ENCODE measurements around the gene ARRB1. TPM values are rescaled to one million over a fixed set of nuclear protein-coding genes. Genes with fewer than 3 reads are reported as not detected.

ARRB1 gene
- total RNA-seq, 1 experiment from 2014 or later = 90.1 TPM

DNA sequence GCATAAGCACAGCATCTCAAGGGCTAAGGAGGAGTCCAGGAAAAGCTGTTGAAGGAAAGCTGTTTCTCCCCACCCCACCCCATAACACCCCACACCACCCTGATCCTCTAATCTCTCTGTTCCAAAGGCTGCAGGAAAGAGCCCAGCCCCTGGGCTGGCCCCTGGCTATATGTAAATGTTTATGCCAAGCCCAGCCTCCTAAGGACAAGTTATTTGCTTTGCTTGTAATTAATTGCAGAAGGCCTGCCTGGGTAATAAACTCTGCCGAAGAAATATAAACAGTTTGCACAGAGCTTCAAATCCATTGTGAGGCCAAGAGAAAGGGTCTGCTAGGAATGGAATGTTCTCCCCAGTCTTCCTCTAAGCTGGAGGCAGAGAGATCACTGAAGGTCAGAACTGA lies 21.2 kb downstream of the ARRB1 start:
- POLR2A ChIA-PET = no interaction called here
- Mint-ChIP-seq H3K27me3 (ENCODE audit: low read depth) (no peaks in the 10 kb centered on the region), H3K27ac (peak overlapping the region; percentile 99), H3K4me3 (peak overlapping the region; percentile 14; the same call in 1 of the 2 replicates), H3K9me3 (peaks cover 3% of the 10 kb centered on the region; the same call in 1 of the 2 replicates), H3K4me1 (peaks cover 86% of the 10 kb centered on the region), H3K36me3 (peaks cover 6% of the 10 kb centered on the region)
- DNase-seq (ENCODE audit: low spot score) (no peak), ATAC-seq (no peak)
- CTCF ChIA-PET = interaction anchor here (1.2 to 3.5 kb wide), 7 partner anchors 10 to 95 kb away, joined by 4 to 16 read pairs (median 9); partner anchors contain the start of gene ARRB1
- TF ChIP-seq, protein P1, sequence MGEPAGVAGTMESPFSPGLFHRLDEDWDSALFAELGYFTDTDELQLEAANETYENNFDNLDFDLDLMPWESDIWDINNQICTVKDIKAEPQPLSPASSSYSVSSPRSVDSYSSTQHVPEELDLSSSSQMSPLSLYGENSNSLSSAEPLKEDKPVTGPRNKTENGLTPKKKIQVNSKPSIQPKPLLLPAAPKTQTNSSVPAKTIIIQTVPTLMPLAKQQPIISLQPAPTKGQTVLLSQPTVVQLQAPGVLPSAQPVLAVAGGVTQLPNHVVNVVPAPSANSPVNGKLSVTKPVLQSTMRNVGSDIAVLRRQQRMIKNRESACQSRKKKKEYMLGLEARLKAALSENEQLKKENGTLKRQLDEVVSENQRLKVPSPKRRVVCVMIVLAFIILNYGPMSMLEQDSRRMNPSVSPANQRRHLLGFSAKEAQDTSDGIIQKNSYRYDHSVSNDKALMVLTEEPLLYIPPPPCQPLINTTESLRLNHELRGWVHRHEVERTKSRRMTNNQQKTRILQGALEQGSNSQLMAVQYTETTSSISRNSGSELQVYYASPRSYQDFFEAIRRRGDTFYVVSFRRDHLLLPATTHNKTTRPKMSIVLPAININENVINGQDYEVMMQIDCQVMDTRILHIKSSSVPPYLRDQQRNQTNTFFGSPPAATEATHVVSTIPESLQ (CRISPR knock-in tag; IDR thresholded peaks at IDR 0.05) = no peak
- TF ChIP-seq CBFB (CRISPR knock-in tag; IDR thresholded peaks at IDR 0.05; ENCODE audit: low read depth) = no peak
- TF ChIP-seq ATF1 (CRISPR knock-in tag; IDR thresholded peaks at IDR 0.05) = no peak
- no peak for TF ChIP-seq MYBL2 (CRISPR knock-in tag; IDR thresholded peaks at IDR 0.05)
- TF ChIP-seq, protein P2, sequence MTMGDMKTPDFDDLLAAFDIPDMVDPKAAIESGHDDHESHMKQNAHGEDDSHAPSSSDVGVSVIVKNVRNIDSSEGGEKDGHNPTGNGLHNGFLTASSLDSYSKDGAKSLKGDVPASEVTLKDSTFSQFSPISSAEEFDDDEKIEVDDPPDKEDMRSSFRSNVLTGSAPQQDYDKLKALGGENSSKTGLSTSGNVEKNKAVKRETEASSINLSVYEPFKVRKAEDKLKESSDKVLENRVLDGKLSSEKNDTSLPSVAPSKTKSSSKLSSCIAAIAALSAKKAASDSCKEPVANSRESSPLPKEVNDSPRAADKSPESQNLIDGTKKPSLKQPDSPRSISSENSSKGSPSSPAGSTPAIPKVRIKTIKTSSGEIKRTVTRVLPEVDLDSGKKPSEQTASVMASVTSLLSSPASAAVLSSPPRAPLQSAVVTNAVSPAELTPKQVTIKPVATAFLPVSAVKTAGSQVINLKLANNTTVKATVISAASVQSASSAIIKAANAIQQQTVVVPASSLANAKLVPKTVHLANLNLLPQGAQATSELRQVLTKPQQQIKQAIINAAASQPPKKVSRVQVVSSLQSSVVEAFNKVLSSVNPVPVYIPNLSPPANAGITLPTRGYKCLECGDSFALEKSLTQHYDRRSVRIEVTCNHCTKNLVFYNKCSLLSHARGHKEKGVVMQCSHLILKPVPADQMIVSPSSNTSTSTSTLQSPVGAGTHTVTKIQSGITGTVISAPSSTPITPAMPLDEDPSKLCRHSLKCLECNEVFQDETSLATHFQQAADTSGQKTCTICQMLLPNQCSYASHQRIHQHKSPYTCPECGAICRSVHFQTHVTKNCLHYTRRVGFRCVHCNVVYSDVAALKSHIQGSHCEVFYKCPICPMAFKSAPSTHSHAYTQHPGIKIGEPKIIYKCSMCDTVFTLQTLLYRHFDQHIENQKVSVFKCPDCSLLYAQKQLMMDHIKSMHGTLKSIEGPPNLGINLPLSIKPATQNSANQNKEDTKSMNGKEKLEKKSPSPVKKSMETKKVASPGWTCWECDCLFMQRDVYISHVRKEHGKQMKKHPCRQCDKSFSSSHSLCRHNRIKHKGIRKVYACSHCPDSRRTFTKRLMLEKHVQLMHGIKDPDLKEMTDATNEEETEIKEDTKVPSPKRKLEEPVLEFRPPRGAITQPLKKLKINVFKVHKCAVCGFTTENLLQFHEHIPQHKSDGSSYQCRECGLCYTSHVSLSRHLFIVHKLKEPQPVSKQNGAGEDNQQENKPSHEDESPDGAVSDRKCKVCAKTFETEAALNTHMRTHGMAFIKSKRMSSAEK (CRISPR knock-in tag; IDR thresholded peaks at IDR 0.05; ENCODE audit: borderline replicate concordance) = no peak

DNA sequence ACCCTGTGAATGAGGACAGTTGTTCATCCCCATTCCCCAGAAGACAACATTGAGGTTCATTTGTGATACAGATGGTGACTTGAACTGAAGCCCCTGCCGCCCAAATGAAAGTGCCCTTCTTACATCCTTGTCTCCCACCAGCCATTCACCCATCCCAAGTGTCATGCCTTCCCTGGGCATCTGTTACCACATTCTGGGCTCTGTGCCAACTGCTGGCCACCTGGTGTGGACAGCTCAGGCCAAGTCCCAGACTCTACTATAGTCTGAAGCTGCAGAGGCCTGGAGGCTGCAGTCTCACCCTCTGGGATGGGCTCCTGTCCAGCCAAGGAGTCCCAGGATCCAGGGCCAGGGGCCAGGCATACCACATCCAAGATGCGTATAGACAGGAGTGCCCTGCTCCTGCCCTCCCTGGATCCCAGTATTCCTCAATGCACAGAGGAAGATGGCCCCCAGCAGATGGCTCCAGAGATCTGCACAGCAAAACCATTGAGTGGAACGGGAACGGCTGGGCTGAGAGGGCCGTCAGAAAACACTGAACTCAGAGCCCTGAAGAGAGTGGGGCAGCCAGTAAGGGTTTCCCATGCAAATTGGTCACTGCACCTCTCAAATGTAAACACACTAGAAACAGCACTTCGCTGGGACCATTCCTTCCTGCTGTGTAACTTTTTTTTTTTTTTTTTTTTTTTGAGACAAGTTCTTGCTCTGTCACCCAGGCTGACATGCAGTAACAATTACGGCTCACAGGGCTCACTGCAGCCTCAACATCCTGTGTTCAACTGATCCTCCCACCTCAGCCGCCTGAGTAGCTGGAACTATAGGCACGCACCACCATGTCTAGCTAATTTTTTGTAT lies 22.8 kb downstream of the ARRB1 start:
- H3K4me3 Mint-ChIP-seq = no peak overlapping the region; the same call in 1 of the 2 replicates
- peak overlapping the region; percentile 99 for H3K27ac Mint-ChIP-seq
- ChIA-PET CTCF (interaction anchor here (0.7 to 3.5 kb wide), 7 partner anchors 12 to 395 kb away, joined by 3 to 16 read pairs (median 8); no protein-coding TSS in a partner anchor), POLR2A (interaction anchor here (0.7 kb wide), 1 partner anchor 57 kb away, joined by 5 read pairs; no protein-coding TSS in a partner anchor)
- H3K27me3 Mint-ChIP-seq (ENCODE audit: low read depth) = no peaks in the 10 kb centered on the region
- H3K9me3 Mint-ChIP-seq = peaks cover 3% of the 10 kb centered on the region; the same call in 1 of the 2 replicates
- H3K36me3 Mint-ChIP-seq = peaks cover 6% of the 10 kb centered on the region
- peak; percentile 71 for DNase-seq (ENCODE audit: low spot score)
- 0 out of 2 replicates have a peak, but pooled peaks have one; percentile 47 for TF ChIP-seq ETV6 (CRISPR knock-in tag; IDR thresholded peaks at IDR 0.05)
- TF ChIP-seq IRF2 (CRISPR knock-in tag; IDR thresholded peaks at IDR 0.05; ENCODE audit: borderline replicate concordance, low read depth) = no peak
- peaks cover 86% of the 10 kb centered on the region for H3K4me1 Mint-ChIP-seq
- ATAC-seq = peak; percentile 72

DNA sequence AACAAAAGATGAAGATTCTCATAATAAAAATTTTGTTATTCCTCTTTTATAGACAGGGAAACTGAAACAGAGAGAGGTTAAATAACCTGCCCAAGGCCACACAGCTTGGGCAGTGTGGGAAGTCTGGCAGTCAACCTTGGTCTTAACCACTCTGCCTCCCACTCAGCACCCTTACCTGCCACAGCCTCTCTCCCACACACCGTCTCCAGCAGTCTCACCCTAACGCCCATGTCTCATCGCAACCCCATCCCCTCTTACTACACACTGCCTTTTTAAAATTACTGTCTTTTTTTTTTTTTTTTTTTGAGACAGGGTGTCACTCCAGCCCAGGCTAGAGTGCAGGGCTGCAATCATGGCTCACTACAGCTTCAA lies 25.0 kb downstream of the ARRB1 start:
- Mint-ChIP-seq H3K27ac (peak overlapping the region; percentile 50; the same call in 1 of the 2 replicates), H3K36me3 (peaks cover 11% of the 10 kb centered on the region), H3K4me1 (peaks cover 84% of the 10 kb centered on the region), H3K9me3 (no peaks in the 10 kb centered on the region), H3K4me3 (no peak overlapping the region), H3K27me3 (ENCODE audit: low read depth) (no peaks in the 10 kb centered on the region)
- no peak for TF ChIP-seq ETV6 (CRISPR knock-in tag; IDR thresholded peaks at IDR 0.05)
- TF ChIP-seq ZNF232 (CRISPR knock-in tag; IDR thresholded peaks at IDR 0.05) = no peak
- TF ChIP-seq PRRX2 (CRISPR knock-in tag; IDR thresholded peaks at IDR 0.05) = no peak
- TF ChIP-seq, protein P3, sequence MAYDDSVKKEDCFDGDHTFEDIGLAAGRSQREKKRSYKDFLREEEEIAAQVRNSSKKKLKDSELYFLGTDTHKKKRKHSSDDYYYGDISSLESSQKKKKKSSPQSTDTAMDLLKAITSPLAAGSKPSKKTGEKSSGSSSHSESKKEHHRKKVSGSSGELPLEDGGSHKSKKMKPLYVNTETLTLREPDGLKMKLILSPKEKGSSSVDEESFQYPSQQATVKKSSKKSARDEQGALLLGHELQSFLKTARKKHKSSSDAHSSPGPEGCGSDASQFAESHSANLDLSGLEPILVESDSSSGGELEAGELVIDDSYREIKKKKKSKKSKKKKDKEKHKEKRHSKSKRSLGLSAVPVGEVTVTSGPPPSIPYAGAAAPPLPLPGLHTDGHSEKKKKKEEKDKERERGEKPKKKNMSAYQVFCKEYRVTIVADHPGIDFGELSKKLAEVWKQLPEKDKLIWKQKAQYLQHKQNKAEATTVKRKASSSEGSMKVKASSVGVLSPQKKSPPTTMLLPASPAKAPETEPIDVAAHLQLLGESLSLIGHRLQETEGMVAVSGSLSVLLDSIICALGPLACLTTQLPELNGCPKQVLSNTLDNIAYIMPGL (CRISPR knock-in tag; IDR thresholded peaks at IDR 0.05) = no peak
- no peak for TF ChIP-seq CBFB (CRISPR knock-in tag; IDR thresholded peaks at IDR 0.05; ENCODE audit: low read depth)
- TF ChIP-seq, protein P4, sequence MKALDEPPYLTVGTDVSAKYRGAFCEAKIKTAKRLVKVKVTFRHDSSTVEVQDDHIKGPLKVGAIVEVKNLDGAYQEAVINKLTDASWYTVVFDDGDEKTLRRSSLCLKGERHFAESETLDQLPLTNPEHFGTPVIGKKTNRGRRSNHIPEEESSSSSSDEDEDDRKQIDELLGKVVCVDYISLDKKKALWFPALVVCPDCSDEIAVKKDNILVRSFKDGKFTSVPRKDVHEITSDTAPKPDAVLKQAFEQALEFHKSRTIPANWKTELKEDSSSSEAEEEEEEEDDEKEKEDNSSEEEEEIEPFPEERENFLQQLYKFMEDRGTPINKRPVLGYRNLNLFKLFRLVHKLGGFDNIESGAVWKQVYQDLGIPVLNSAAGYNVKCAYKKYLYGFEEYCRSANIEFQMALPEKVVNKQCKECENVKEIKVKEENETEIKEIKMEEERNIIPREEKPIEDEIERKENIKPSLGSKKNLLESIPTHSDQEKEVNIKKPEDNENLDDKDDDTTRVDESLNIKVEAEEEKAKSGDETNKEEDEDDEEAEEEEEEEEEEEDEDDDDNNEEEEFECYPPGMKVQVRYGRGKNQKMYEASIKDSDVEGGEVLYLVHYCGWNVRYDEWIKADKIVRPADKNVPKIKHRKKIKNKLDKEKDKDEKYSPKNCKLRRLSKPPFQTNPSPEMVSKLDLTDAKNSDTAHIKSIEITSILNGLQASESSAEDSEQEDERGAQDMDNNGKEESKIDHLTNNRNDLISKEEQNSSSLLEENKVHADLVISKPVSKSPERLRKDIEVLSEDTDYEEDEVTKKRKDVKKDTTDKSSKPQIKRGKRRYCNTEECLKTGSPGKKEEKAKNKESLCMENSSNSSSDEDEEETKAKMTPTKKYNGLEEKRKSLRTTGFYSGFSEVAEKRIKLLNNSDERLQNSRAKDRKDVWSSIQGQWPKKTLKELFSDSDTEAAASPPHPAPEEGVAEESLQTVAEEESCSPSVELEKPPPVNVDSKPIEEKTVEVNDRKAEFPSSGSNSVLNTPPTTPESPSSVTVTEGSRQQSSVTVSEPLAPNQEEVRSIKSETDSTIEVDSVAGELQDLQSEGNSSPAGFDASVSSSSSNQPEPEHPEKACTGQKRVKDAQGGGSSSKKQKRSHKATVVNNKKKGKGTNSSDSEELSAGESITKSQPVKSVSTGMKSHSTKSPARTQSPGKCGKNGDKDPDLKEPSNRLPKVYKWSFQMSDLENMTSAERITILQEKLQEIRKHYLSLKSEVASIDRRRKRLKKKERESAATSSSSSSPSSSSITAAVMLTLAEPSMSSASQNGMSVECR (CRISPR knock-in tag; IDR thresholded peaks at IDR 0.05; ENCODE audit: borderline replicate concordance) = no peak
- TF ChIP-seq CREB1 (CRISPR knock-in tag; IDR thresholded peaks at IDR 0.05) = no peak
- TF ChIP-seq, protein P5, sequence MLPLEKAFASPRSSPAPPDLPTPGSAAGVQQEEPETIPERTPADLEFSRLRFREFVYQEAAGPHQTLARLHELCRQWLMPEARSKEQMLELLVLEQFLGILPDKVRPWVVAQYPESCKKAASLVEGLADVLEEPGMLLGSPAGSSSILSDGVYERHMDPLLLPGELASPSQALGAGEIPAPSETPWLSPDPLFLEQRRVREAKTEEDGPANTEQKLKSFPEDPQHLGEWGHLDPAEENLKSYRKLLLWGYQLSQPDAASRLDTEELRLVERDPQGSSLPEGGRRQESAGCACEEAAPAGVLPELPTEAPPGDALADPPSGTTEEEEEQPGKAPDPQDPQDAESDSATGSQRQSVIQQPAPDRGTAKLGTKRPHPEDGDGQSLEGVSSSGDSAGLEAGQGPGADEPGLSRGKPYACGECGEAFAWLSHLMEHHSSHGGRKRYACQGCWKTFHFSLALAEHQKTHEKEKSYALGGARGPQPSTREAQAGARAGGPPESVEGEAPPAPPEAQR (CRISPR knock-in tag; IDR thresholded peaks at IDR 0.05) = no peak
- ATAC-seq (no peak), DNase-seq (ENCODE audit: low spot score) (no peak)
- ChIA-PET CTCF (interaction anchor here (0.7 to 2.2 kb wide), 5 partner anchors 14 to 99 kb away, joined by 3 to 9 read pairs (median 5); no protein-coding TSS in a partner anchor), POLR2A (interaction anchor here (1.2 kb wide), 1 partner anchor 240 kb away, joined by 5 read pairs; no protein-coding TSS in a partner anchor)
